Motor neuron (in vitro differentiated cells): ENCODE results near the gene FGGY. TPM values are rescaled to one million over a fixed set of nuclear protein-coding genes. Genes with fewer than 3 reads are reported as not detected.
"Not testable (repeated sequence)": the region's sequence is repeated elsewhere in the genome, so short reads cannot be mapped to it uniquely, and the experiment has no call there.

Experiments
- ATAC-seq, 8 experiments: fragments of 200-7000 bp; cut with Tn5 transposase; replicated peaks in 6 of 8; 2 replicates each; pipeline ENCODE4 v1.8.0; 2021; ENCODE audit warnings: mild to moderate bottlenecking in 8 of 8, moderate library complexity in 8 of 8
- H3K27ac ChIP-seq, 2 donors: fragments of 250-450 bp; sonication (Bioruptor Pico); 2 replicates each; pipeline ENCODE4 v1.9.0; 2021; ENCODE audit warnings: antibody characterized with exemption in 2 of 2, mild to moderate bottlenecking in 2 of 2, moderate library complexity in 1 of 2
- H3K4me1 ChIP-seq, 2 donors: fragments of 250-450 bp; sonication (Bioruptor Pico); replicated peaks in 1 of 2; 2 replicates each; pipeline ENCODE4 v1.6.1; 2021; ENCODE audit warnings: antibody characterized with exemption in 2 of 2, mild to moderate bottlenecking in 2 of 2, moderate library complexity in 1 of 2
- H3K4me3 ChIP-seq, 5 donors: fragments of 250-450 bp; sonication (Bioruptor Pico); 2 replicates each; pipeline ENCODE4 v1.9.0; 2021; ENCODE audit warnings: antibody characterized with exemption in 5 of 5, mild to moderate bottlenecking in 5 of 5, moderate library complexity in 4 of 5
- WGBS, 10 experiments: fragments of 450-650 bp; shearing (Covaris generic); methylation state at CpG; one replicate each; pipeline ENCODE4 v1.0.0; 2022; 5-methylcytosine and 5-hydroxymethylcytosine counted together
- in situ Hi-C, 9 experiments: fragments of 400-800 bp; cut with MboI; loops; one replicate each; pipeline ENCODE4 v1.15.0; 2021; ENCODE audit warnings: low sequenced_read_pairs in 9 of 9, low pct_unique_long_range_greater_than_20kb in 2 of 9; ENCODE audit not compliant: unreplicated experiment in 9 of 9
- total RNA-seq, 8 experiments: library from RNA; unstranded; fragments of 300-600 nt; gene quantifications; 2 replicates each; pipeline versions ENCODE4 v1.2.3 to v1.2.4, GENCODE V29; 2022

FGGY gene
- total RNA-seq, 8 experiments from 2014 or later = 8.4 to 33.0 (median 18.6) TPM

DNA sequence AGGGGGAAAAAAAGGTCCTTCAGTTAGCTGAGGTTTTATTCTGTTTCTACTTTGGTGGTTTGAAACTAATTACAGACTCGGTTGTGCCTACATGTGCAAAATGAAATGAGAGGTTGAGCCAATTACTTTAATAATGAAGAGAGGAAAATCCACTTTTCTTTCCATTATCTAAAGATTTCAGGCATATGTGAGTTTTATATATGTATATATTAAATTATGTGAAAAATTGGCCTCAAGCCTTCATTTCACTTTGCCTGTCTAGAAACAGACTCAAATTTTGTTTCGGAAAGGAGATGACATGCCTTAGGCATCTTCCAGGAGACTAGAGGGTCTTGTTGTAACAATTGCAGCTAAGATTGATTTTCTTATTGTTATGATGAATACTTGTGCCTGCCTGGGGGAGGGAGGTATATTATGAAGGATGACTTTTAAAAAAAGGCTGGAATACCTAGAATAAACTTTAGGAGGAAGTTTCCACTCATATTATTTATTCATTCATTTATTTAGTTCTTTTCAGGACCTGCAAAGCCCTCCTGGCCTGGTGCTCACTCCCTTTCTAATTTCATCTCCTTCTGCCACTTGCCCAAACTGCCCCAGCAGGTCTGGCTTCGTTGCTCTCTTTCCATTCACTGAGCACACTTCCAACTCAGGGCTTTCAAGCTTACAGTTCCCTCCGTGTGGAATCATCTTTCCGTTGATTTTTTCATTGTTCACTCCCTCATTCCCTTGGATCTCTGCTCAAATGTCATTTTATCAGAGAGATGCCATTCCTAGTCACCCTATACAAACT is 423.6 kb downstream of the FGGY start:
- Histone ChIP-seq H3K4me1 (peaks cover 10 to 17% of the 10 kb centered on the region in 2 donors), H3K4me3 (no peak overlapping the region), H3K27ac (no peak overlapping the region)
- ATAC-seq = no peak
- whole genome bisulfite sequencing, 10 experiments = 42 to 93% (median 71%) methylated on average over 2 to 5 of the region's 5 CpGs
- in situ Hi-C loops = loop anchor here in 3 of 9 experiments (25.0 kb wide), 2 partner anchors 958 to 983 kb away; no protein-coding TSS in a partner anchor

- in situ Hi-C loops = no loop called here
- no peak overlapping the region for H3K4me3 ChIP-seq
- H3K27ac ChIP-seq = no peak overlapping the region
- 17 to 100% (median 80%) methylated on average over 1 of the region's 1 CpG; no CpG with 5 or more reads in 2 of the 10 experiments for WGBS, 10 experiments
- ATAC-seq = peak in 5 of 8 experiments; percentile 8 to 63 (median 16)
- peaks cover 10 to 22% of the 10 kb centered on the region in 2 donors for H3K4me1 ChIP-seq
Observed at GRCh38 chr1:59730302-59730701, 433.4 kb downstream of the FGGY start.

GRCh38 chr1:59730759-59731478 is 434.0 kb downstream of the FGGY start:
- WGBS, 10 experiments = 0 to 65% (median 48%) methylated on average over 2 to 12 of the region's 12 CpGs; no CpG with 5 or more reads in 1 of the 10 experiments
- in situ Hi-C loops = no loop called here
- H3K4me3 ChIP-seq = no peak overlapping the region
- peaks cover 10 to 22% of the 10 kb centered on the region in 2 donors for H3K4me1 ChIP-seq
- peak overlapping the region in 1 of 2 donors; percentile 35 for H3K27ac ChIP-seq
- ATAC-seq = peak; percentile 30 to 93 (median 87)

DNA sequence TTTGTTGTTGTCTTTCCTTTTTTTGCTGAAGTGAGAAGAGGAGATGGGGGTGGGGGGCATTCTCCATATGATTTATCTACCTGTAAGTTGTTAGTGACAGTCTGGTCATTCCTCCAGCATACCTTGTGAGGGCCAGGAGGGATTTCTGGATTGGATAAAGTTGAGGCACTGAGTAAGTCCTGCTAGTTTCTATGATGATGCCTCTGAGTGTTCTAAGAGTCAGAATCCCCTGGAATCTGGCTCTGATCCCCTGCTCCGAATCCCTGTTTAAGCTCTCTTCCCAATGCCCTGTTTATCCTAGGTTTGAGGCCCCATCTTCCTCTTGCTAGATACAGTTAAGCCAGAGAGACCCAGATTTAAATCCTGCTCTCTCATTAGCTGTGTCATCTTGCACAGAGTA is 434.7 kb downstream of the FGGY start:
- in situ Hi-C loops = no loop called here
- ATAC-seq = no peak
- WGBS, 10 experiments = 80 to 100% (median 100%) methylated on average over 1 of the region's 1 CpG; no CpG with 5 or more reads in 4 of the 10 experiments
- peaks cover 10 to 22% of the 10 kb centered on the region in 2 donors for H3K4me1 ChIP-seq
- no peak overlapping the region for H3K27ac ChIP-seq
- no peak overlapping the region for H3K4me3 ChIP-seq

DNA sequence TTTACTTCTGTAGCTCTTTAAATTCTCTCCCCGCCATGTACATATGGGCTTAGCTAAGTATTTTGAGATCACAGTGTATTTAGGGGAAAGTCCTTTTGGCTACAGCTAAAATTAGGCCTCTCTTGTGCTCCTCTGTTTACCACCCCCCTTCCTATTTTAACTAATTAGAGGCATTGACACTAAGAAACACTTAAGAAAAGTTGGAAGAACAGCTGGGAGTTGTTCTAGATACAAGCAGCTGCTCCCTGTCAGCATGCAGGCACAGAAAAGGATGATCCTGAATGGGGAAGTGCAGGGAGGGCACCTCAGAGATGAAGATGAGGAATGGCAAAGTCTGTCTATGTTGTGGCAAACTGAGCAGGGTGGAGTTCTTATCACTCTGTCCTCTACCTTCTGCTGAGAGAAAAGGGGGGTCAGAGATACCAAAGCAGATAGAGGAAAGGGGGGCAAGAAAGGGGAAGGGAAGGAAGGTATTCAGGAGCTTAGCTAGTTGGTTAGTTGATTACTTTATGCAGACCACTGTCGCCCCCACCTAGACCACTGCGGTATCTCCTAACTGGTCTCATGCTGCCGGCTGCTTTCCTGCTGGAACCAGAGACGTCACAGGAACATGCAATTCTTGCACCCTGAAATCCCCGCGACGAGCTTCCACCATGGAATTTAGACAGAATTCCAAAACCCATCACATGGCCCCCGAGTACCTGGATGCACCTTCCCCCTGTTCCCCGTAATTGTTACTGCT is 435.5 kb downstream of the FGGY start:
- peaks cover 10 to 22% of the 10 kb centered on the region in 2 donors for H3K4me1 ChIP-seq
- 80 to 100% (median 96%) methylated on average over 1 to 9 of the region's 10 CpGs; no CpG with 5 or more reads in 1 of the 10 experiments for WGBS, 10 experiments
- in situ Hi-C loops = no loop called here
- no peak overlapping the region for H3K4me3 ChIP-seq
- H3K27ac ChIP-seq = no peak overlapping the region
- no peak for ATAC-seq

GRCh38 chr1:59733443-59734141 is 436.7 kb downstream of the FGGY start:
- in situ Hi-C loops = no loop called here
- WGBS, 10 experiments = 56 to 100% (median 90%) methylated on average over 1 to 3 of the region's 3 CpGs; no CpG with 5 or more reads in 1 of the 10 experiments
- no peak for ATAC-seq

DNA sequence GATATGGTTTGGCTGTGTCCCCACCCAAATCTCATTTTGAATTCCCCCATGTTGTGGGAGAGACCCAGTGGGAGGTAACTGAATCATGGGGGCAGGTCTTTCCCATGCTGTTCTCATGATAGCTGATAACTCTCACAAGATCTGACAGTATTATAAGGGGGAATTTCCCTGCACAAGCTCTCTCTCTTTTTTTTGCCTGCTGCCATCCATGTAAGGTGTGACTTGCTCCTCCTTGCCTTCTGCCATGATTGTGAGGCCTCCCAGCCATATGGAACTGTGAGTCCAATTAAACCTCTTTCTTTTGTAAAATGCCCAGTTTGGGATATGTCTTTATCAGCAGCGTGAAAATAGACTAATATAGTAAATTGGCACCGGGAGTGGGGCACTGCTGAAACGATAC is 439.0 kb downstream of the FGGY start:
- H3K27ac ChIP-seq, in situ Hi-C loops, ATAC-seq, H3K4me3 ChIP-seq: not testable (repeated sequence)
- H3K4me1 ChIP-seq = peaks cover 6 to 18% of the 10 kb centered on the region in 2 donors
- 64 to 100% (median 81%) methylated on average over 1 to 3 of the region's 3 CpGs; no CpG with 5 or more reads in 2 of the 10 experiments for WGBS, 10 experiments

More at GRCh38 chr1:59733443-59734141, 436.7 kb downstream of the FGGY start:
- Histone ChIP-seq H3K4me1 (peaks cover 10 to 22% of the 10 kb centered on the region in 2 donors), H3K4me3 (no peak overlapping the region), H3K27ac (no peak overlapping the region)

GRCh38 chr1:59736744-59737143 is 439.9 kb downstream of the FGGY start:
- 50 to 100% (median 87%) methylated on average over 1 to 4 of the region's 4 CpGs; no CpG with 5 or more reads in 2 of the 10 experiments for WGBS, 10 experiments
- in situ Hi-C loops = no loop called here
- Histone ChIP-seq H3K4me3 (no peak overlapping the region), H3K27ac (no peak overlapping the region), H3K4me1 (peaks cover 2 to 10% of the 10 kb centered on the region in 2 donors)
- no peak for ATAC-seq

DNA sequence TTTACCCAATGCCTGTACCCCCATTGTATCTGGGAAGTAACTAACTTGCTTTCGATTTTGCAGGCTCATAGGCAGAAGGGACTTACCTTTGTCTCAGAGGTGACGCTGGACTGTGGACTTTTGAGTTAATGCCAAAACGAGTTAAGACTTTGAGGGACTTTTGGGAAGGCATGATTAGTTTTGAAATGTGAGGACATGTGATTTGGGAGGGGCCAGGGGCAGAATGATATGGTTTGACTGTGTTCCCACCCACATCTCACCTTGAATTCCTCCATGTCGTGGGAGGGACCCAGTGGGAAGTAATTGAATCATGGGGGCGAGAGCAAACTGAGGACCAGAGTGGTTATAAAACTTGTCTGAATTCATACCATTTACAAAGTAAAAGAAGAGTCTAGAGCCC is 440.7 kb downstream of the FGGY start:
- no peak overlapping the region for H3K27ac ChIP-seq

DNA sequence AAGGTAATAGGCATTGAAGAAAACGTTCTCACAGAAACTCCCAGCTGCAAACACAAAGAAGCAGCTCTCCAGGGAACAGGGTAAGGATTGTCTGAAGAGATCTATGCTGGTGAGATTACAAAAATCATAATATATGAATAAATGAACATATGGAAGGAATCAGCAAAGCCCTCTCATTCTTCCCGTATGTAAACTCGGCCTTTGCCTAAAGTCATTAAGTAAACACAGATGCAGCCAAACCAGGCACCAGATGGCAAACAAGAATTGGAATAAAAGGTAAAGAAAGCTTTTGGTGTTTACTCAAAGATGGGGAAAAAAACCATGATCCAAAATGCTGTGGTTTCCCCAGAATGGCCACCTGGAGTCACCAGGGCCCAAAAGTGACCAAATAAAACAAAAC is 441.3 kb downstream of the FGGY start:
- peak in 3 of 8 experiments; percentile 90 to 99 (median 94) for ATAC-seq
- WGBS, 10 experiments = 0 to 86% (median 67%) methylated on average over 2 to 3 of the region's 3 CpGs; no CpG with 5 or more reads in 1 of the 10 experiments
- no peak overlapping the region for H3K27ac ChIP-seq
- peaks cover 2 to 6% of the 10 kb centered on the region in 2 donors for H3K4me1 ChIP-seq
- no peak overlapping the region for H3K4me3 ChIP-seq
- in situ Hi-C loops = no loop called here

More for the DNA sequence above, 440.7 kb downstream of the FGGY start:
- 69 to 93% (median 87%) methylated on average over 2 to 5 of the region's 5 CpGs; no CpG with 5 or more reads in 1 of the 10 experiments for WGBS, 10 experiments
- in situ Hi-C loops = no loop called here
- peaks cover 2 to 8% of the 10 kb centered on the region in 2 donors for H3K4me1 ChIP-seq
- ATAC-seq = no peak
- no peak overlapping the region for H3K4me3 ChIP-seq

DNA sequence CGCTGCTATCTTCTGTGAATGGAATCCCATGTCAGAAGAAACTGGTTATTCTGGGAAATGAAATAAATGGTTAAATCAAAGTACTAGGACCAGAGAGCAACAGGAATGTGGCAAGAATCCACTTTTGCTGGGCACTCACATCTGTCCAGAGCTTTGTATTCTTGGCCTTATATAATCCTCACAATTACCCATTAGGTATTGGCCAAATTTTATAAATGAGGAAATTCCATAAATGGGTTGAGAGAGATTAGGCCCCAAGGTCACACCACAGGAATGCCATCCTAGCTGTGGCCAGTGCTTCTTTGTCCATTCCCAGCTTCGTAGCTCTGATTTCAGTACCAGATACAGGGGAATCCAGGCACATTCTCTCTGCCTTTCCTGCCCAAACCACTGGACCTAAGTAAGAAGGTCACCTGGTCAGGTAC is 441.7 kb downstream of the FGGY start:
- in situ Hi-C loops = no loop called here
- 47 to 100% (median 93%) methylated on average over 1 to 2 of the region's 2 CpGs; no CpG with 5 or more reads in 1 of the 10 experiments for WGBS, 10 experiments
- H3K4me1 ChIP-seq = peaks cover 2 to 3% of the 10 kb centered on the region in 2 donors
- no peak overlapping the region for H3K4me3 ChIP-seq
- H3K27ac ChIP-seq = no peak overlapping the region
- ATAC-seq = peak in 2 of 8 experiments; percentile 9 to 16

GRCh38 chr1:59739111-59739510 is 442.2 kb downstream of the FGGY start:
- H3K4me1 ChIP-seq = peaks cover 0 to 5% of the 10 kb centered on the region in 2 donors
- no peak for ATAC-seq
- H3K4me3 ChIP-seq = no peak overlapping the region
- in situ Hi-C loops = no loop called here
- no peak overlapping the region for H3K27ac ChIP-seq
- 67 to 100% (median 83%) methylated on average over 1 to 2 of the region's 2 CpGs; no CpG with 5 or more reads in 1 of the 10 experiments for WGBS, 10 experiments
